Stimulated activated CD8-positive, alpha-beta memory T cell treated with anti-CD3 and anti-CD28 coated beads, Interleukin-12 subunit alpha, Interleukin-12 subunit beta, amount 100 ng/mL, for 1 hour (primary cell): ENCODE data around the gene SDHAF2.
"Not testable (repeated sequence)": the region's sequence is repeated elsewhere in the genome, so short reads cannot be mapped to it uniquely, and the experiment has no call there.

Experiments
- DNase-seq: peaks from one replicate; pipeline ENCODE4 v3.0.0-alpha.2; 2020; ENCODE audit warnings: low read depth

SDHAF2 gene

DNA sequence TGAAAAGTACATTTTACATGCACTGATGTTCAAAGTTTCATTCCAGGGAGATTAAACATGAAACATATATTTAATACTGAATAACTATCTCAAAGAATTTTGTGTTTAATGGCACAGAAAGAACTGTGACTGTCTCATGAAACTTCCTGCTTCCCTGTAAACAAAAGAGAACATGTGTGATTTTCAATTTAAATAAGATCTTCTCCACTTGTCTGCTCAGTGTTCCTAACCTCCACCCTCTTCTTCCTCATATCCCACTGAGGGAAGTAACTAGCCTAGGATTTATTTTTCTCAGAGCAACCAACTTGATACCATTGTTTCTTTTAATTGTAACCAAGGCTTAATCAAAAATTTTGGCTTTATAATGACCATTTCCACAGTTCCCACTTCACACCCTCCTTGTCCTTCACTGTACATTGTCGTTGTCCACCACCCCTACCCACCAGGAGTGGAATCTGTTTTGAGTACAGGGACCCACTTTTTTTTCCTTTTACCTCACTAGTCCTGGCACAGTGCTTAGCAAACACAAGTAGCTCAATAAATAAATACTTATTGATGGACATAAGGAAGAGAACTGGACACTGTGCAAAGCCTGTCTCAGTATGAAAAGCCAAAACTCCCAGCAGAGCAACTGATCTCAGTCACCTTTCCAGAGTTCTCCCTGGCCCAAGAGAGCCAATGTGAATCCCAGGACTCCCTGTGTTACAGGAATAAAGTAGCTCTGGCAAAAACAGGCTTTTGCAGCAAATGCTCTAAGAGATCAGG lies 4.4 kb upstream of the SDHAF2 start:
- DNase-seq, result no peak

GRCh38 chr11:61429346-61429690 lies 606 bp upstream of the SDHAF2 start:
- peak; percentile 39 for DNase-seq

DNA sequence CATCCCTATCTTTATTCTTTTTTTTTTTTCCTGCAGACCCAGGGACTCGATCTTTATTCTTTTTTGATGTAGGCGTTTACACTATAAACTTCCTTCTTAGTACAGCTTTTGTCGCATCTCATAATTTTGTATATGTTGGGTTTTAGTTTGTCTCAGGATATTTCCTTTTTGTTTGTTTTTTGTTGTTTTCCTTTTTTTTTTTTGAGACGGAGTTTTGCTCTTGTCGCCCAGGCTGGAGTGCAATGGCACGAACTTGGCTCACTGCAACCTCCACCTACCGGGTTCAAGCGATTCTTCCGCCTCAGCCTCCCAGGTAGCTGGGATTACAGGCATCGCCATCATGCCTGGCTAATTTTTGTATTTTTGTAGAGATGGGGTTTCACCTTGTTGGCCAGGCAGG lies 915 bp downstream of the SDHAF2 start:
- not testable (repeated sequence) for DNase-seq

GRCh38 chr11:61437496-61437895 lies 7.6 kb downstream of the SDHAF2 start:
- no peak for DNase-seq

DNA sequence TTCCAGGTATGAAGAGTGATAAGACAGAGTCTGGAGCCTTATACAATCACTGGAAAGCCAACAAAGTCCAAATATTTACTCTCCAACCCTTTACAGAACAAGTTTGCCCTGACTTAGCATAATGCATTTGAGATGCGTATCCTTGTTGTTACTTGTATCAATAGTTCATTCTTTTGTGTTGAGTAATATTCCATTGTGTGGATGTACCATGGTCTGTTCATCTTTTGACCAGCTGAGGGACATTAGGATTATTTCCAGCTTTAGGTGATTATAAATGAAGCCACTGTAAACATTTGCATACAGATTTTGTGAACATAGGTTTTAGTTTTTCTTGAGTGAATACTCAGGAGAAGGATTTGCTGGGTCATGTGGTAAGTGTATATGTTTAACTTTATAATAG lies 9.7 kb downstream of the SDHAF2 start:
- no peak for DNase-seq

GRCh38 chr11:61442616-61443015 lies 12.7 kb downstream of the SDHAF2 start:
- DNase-seq, result no peak

DNA sequence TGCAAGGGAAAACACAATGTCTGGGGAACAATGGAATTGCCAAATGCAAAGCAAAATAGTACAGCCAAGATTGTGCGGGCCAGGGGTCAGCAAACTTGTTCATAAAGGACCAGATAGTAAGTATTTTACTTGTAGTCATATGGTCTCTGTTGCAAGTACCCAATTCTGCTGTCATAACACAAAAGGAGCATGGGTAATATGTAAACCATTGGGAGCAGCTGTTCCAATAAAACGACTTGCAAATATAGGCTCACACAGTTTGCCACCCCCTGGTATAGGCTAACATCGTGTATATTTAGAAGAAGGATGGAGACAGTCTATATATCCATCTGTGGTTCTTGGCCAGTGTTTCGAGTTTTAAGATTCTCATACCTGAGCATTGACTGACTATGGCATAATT lies 15.6 kb downstream of the SDHAF2 start:
- no peak for DNase-seq

DNA sequence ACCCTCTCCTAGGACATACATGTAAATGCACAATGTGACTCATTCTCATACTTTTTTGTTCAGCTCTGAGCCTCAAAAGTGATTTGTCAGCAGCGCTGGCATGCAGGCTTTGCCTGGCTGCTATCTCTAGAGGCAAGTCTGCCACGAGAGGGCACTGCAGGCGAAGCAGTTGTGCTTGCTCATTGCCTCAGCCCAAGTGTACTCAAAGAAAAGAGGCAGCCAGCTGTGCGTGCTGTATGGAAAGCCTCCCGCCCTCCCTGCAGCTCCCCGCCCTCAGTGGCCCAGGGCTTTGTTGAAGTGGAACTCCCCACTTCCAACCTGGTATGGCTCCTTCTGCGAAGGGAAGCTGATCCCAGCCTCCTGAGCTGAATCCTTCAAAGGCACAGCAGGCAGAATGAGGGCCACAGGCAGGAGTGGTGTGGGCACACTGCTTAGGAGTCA lies 16.3 kb downstream of the SDHAF2 start:
- DNase-seq, result peak; percentile 39

- DNase-seq, result no peak
Measured at GRCh38 chr11:61447601-61448551, 18.0 kb downstream of the SDHAF2 start.

- no peak for DNase-seq
Measured at GRCh38 chr11:61448552-61448927, 18.6 kb downstream of the SDHAF2 start.

DNA sequence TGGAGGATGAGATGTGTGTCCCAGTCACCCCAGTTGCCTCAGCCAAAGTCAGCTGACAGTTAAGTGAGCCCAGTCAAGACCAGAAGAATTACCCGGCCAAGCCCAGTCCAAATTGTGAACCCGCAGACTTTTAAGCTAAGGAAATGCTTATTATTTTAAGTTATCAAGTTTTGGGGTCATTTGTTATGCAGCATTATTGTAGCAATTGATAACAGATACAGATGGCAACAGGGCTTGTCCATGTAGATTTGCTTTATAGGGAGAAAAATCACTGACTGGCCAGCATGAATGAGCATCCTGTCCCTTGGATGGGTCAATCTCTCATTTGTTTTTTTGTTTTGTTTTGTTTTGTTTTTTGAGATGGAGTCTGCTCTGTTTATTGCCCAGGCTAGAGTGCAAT lies 22.9 kb downstream of the SDHAF2 start:
- DNase-seq, result no peak

DNA sequence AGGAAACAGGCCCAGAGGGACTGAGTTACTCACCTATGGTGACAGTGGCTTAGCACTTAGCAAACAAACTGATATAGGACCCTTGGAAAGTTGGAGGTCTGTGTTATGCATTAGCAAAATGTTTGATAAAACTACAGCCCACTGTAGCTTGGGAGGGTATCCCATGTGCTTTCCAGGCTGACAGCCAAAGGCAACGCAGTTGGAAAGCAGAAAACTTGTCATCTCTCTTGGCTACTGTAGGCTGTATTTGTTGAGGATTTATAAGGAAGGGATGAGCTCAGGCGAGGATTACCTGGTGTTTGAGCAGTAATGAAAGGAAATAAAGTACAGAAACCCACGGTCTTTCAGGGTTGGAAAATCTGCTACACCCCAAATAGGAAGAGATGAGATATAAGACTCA lies 23.8 kb downstream of the SDHAF2 start:
- DNase-seq, result no peak

GRCh38 chr11:61454520-61454919 lies 24.6 kb downstream of the SDHAF2 start:
- no peak for DNase-seq

- no peak for DNase-seq
Measured at GRCh38 chr11:61460474-61460881, 30.6 kb downstream of the SDHAF2 start.

DNA sequence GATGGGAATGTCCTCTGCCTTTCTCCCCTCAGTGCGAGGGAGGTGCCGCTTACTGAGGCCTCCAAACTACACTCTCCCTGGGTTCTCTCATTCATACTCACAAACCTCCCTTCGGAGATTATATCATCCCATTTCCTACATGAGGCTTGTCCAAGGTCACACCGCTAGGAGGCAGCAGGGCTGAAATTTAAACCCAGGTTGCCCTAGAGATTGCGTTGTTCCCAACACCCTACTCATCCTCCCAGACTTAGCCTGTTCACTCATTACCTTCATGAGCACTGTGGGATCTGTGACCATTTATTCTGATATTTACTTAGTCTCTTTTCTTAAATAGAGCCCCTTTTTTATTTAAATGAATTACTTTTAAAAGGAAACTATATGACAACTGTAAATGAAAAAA lies 31.1 kb downstream of the SDHAF2 start:
- no peak for DNase-seq

- not testable (repeated sequence) for DNase-seq
Measured at GRCh38 chr11:61467602-61468001, 37.7 kb downstream of the SDHAF2 start.

DNA sequence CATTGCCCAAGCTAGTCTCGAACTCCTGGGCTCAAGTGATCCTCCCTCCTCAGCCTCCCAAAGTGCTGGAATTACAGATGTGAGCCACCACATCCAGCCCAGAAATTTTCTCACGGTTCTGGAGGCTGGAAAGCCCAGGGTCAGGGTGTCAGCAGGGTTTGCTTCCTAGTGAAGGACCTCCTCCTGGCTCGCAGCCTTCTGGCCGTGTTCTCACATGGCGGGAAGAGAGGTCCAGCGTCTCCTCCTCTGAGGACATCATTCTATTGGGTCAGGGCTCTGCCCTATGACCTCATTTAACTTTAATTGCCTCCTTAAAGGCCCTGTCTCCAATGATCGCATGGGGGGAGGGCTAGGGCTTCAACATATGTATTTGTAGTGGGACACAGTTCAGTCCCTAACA lies 38.1 kb downstream of the SDHAF2 start:
- DNase-seq, result no peak

GRCh38 chr11:61472282-61472681 lies 42.4 kb downstream of the SDHAF2 start:
- DNase-seq, result no peak

GRCh38 chr11:61472868-61473267 lies 42.9 kb downstream of the SDHAF2 start:
- DNase-seq, result no peak

DNA sequence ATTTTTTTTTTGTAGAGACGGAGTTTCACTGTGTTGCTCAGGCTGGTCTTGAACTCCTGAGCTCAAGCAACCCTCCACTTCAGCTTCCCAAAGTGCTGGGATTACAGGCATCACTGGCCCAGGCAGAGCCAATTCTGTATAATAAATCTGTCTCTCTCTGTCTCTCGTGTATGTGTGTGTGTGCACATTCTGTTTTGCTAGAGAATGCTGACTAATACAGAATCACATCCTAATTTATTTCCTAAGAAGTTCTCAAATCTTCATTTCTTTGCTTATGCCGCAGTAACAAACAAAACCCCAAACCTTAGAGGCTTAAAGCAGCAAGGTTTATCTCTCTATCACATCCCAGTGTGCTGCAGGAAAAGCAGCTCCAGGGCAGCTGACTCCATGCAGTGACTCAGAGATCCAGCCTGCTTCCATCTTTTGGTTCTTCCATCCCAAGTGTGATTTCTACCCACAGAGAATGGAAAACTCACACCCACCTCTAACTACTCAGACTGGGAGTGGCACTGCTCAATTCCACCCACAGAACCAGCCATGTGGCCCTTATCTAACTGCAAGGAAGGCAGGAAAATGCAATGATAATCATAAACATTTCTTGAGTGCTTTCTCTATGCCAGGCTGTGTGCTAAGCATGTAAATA lies 43.6 kb downstream of the SDHAF2 start:
- no peak for DNase-seq

DNA sequence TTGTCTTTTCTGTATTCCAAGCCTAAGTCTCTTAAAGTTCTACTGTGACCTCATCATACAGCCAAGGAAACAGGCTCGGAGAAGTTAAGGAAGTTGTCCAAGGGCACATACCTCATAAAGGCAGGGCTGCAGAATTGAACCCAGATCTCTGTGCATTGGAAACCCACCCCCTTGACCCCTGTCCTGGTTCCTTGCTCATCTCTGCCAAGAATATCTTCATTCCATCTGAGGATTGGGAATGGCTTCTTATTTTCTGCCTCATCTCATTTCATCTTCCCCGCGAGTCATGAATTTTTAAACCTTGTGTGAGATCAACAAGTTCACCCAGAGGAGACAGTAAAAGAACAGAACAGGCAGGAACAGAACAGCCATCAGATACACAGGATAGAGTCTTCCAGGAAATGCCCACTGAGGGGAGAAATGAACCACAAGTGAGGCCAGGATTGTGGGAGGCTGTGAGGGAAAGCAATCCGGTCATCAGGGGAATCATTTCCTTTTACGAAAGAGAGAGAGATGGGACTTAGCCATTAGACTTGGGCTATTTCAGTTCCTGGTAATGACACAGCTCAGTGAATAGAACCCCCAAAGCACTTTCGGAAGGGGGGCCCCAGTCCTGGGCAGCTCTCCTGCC lies 44.2 kb downstream of the SDHAF2 start:
- DNase-seq, result no peak

GRCh38 chr11:61475433-61475832 lies 45.5 kb downstream of the SDHAF2 start:
- no peak for DNase-seq
